HG03460 (cell line): ENCODE data around the gene DRD3.

ENCODE experiments used
- ATAC-seq: cut with Tn5 transposase; IDR thresholded peaks from one replicate; pipeline ENCODE4 v1.9.1; 2021; ENCODE audit not compliant: unreplicated experiment

Gene DRD3

DNA sequence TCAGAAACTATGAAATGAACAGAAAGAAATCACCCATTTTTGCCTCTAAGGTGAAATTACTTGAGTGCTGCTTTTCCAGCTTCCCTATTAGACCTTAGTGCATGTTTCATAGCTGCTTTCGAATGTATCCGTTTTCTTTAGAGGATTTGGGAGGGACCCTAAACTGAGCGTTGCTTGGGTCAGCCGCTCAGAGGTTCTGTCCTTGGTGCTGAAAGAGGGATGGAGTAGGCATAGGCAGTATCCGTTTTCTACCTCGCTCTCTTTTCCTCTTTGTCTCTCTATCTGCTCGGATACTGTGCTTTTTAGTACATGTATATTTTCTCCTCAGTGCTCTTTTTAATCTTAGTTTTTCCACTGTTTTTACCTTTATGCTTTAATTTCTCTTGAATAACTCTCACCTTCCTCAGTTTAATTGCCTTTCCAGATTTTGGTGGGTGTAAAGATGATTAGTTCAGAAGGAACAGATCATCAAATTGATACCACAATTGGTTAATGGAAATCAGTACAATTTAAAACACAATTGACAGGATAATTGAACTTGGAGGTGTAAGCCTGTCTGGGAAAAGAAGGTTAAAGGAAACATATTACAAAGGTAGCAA, at the start of gene DRD3:
Gene DRD3, minus strand, starts transcription at position 283 of the 599 bp plus-strand sequence. CDS start 7,060 bp downstream, outside the sequence.
- no peak for ATAC-seq

DNA sequence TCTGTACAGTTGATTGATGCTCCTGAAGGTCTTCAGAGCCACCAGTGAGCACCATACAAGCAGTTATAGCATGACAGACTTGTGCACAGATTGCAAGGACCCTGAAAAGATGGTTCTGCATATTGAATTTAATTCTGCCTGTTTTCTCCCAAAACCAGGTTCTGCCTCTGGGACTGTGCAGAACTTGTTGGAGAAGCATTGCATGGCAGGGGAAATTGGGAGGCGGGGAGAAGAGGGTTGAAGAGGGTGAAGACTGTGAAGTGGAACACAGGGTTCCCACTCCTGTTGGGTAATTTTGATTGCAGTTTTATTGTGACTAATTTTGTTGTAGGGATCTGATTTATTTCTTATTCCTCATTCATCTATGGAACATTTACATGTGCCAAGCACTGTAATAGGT, 48.2 kb upstream of the DRD3 start:
- no peak for ATAC-seq

DNA sequence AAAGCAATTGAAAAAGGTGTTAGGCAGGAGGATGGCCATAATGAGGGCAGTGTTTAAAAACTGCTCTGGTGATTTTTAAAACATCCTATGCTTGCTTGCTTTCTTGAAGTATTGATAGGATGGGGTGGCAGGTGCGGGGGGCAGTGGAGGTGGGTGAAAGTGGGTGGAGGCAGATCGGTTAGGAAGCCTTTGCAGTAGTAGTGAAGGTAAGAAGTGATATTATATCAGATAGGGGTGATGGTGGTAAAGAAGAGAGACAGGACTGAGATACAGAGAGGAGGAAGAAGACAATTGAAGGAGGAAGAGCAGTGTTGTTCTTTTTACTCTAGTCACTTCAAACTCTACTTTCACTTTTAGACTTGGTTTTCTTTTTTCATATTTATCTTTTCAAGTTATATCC, 47.5 kb upstream of the DRD3 start:
- no peak for ATAC-seq

DNA sequence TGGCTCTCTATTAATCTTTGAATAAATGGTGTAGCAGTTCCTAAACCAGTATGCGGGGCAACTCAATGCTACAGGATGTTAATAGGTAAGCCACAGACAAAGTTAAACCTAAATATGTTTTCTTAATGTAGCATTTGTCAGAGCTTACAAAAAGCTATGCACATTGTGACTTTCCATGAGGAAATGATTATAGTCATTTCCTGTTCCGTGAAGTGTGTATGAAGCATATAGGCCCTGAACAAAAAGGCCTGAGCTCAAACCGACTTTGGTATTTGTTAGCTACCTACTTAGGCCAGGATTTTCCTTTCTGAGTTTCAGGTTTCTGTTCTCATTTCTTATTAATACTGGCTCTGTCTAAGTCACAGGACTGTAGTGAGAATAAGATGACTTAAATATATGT, 44.3 kb upstream of the DRD3 start:
- ATAC-seq = peak; percentile 89

DNA sequence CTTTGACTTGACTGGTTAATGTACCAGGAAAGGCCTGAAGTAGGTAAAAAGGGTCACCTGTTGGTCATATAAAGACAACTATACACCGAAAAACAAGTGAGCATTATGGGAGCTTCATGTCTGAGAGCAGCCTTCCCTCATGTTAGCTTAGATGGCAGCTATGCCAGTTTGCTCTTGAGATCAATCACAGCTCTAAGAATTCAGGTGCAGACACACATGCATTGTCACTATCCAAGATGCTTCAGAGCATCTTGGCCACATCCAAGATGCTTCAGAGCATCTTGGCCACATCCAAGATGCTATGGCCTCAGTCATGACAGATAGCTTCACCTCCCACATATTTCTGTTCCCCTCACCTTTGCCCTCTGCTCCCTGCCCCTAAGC, 43.0 kb upstream of the DRD3 start:
- no peak for ATAC-seq

DNA sequence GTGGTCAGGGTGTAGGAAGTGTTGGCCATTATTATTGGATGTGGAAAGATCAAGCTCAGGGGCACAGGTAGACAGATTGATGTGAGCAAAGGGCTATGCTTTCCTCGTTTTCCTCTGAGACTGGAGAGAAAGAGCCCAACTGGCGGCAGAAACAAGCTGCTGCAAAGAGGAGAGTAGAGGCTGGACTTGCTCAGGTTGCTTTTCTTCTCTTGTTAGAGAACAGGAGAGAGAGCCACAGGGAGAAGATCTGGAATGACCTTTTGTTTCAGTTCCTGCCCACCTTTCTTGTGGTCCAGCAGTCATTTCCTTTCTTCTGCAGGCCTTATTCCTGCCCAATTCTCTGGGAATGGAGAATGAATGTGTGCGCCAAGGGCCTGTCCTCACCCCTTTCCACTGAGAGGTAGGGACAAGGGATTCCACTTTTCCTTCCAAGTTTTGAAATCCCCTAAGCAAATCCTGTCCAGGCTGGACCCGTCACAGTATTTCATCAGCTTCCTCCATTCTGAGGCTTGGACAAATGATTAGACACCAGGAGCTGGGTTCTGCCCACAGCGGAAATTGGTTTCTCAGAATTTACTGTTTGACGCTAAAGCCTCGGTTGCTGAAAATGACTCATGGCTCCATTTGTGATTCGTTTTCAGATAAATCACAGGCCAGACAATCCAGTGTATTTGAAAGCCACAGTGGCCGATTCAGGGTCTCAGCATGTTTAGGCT, 42.5 kb upstream of the DRD3 start:
- no peak for ATAC-seq

DNA sequence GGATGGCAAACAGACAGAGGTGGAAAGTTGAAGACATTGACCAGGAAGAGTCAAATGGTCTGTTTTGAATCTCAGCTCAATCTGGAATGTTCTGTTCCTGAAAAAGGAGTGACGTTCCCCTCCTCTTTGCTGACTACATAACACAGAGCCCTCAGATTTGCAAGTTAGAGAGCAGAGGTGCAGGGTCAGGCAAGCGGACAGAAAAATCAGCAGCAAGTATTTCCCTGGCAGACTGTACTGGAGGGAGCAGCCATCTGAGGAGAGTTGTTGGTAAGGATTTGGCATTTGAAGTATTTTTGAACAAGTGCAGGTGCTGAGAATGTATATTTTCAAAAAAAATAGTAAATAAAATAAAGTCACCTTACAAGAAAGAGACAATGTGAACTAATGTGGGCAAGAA, 40.9 kb upstream of the DRD3 start:
- ATAC-seq = no peak

DNA sequence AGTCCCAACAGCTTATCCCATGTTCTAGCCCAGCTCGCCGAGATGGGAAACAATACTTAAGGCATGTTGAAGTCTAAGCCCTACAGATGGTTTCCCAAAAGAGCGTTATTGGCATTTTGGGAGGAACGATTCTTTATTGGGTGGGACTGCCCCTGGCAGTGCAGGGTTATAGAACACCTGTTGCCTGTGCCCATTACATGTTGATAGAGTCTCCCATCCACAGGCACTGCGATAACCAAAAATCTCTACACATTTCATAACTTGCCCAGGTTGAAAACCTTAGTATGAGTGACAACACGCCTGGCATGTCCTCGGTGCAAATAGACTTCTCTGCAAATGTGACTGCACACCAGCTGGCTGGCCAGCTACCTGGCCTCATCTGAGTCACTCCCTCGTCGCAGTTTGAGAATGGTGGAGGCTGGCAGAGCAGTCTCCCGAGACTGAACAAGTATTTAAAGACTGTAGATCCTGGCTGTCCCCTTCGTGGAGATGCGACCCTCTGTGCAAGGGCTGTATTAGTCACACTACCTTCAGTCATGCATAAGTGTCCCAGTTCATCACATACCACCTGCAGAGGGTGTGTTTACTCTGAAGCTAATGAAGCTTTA, 39.8 kb upstream of the DRD3 start:
- no peak for ATAC-seq

DNA sequence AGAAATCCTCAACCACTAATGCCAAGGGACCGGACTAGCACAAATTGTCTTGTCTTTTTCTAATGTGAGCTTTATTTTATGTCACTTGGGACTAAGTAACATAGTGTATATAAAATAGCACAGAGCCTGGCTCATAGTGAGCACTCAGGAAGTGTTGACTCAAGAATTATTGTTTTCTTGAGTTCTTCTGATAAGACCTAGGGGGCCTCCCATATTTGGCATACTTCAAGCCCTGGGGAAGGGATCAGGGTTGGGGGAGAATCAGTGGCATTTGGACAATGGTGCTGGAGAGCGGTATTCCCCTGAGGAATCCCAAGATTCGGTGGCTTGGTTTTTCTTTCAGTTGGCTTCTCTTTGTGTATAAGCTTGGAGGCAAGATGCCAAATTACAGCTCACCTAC, 39.2 kb upstream of the DRD3 start:
- ATAC-seq = no peak

DNA sequence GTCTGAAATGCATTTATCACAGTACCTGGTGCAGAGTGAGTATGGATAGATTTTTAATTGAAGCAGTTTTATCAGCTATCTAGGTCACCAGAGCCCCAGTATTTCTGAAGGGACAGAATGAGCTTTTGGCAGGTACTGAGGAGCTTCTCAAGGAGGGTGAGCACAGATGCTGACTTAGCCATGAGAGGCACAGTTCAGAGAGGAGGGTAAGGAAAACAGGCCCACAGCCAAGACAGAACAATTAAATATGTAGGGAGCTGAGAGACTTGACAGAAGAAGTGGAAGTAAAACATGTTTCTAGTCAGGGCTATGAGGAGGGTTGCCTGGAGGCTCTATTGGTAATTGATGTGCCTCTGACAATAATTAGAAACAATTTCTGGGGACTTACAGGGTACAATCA, 38.4 kb upstream of the DRD3 start:
- no peak for ATAC-seq

DNA sequence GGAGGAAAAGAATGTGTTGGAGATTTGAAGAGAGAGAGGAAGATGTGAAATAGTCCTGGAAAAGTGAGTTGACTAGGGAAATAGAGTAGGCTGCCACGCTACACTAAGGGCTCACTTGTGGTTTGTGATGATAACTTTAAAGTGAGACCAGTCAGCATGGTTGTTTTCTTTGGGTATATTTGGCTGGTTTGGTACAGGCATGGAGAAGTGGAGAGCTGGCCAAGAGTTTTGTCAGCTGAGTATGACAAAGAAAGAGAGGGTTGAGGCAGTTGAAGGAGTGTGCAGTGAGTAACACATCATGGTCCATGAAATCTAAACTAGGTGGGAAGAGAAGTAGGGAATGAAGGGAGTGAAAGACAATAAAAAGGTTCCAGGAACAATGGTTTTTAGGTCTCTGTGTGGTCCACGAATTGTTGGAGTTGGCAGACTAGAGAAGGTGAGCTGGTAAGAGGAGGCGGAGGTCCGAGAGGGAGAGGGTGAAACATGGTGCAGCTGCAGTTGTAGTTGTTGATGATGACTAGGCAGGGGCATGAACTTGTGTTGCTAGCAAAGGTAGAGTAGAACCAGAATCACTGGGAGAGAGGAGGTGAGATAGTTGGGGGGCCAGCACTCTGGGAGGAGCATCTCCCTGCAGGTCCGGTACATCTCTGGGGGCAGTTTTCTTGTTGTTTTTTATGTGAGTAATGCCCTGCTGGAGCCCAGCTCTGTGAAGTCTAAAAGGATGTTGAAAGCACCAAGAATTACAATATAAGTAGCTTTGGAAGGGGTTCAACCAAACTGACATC, 37.5 kb upstream of the DRD3 start:
- no peak for ATAC-seq

DNA sequence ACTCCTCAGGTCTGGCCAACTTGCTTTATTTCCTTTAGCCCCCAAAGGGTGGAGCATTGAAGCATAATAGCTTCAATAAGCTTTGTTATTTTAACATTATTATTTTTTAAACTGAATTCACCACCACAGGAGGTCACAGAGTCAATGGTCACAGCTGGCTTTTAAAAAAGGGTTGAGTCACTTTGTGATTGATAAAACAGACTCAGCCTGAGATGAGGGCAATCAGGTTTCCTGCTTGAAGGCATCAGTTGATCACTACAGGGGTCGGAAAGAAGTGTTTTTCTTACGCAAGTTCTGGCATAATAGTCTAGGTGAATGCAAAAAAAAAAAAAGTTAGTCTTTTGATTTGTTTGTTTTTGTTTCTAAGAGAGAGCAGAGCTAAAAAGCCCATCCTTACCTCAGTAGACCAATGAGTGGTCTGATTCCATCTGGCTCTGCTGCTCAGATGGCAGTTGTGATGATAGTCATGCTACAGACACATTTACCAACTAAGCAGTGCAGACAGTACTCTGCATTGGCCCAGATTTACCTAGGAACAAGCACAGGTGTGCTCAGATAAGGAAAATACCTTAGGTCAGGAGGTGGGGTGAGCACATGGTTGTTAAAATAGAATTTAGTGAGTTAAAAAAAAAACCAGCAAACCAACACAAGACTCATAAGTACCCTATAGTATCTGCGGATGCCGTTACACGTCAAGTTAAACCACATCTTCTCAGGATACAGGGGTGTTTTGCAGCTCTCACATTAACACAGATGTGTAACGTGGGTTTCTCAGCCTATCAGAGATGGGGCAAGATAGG, 35.9 kb upstream of the DRD3 start:
- ATAC-seq = no peak

DNA sequence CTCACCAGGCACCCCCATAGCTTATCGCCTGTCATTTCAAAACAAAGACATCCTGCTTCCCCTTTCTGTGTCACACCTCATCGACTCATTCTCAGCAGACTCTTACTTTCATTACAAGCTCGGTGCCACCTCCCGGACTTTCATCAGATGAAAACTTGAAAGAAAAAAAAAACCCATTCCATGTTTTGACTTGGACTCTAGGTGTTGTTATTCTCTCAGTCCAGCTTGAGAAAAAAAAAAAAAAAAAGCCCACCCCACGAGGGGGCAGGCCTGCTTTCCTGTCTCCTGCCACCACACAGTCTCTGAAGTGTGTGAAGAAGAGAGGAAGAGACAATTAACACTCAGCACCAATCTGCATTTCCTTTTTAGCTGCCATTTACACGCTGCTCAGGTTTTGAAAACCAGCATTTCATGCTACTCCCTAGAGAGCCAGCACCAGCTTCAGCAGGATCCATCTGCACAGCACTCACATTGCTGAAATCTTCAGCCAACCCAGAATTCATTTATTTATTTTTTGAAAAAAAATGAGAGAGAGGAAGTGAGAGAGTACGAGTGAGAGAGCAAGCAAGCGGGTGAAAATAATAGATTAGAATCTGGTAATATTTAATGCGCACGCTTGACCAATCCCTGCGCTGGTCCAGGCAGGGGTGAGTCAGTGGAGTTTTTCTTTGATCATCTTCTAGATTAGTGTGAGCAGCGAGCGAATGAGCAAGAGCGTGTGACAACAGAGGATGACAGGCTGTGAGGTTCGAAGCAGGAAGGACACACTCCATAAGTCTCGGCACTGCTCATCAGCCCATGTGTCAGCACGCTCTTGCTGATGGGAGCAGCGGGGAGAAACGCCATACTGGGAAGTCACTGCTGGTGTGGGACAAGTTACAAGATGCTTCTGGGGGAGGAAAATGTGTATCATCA, 35.0 kb upstream of the DRD3 start:
- peak; percentile 81 for ATAC-seq

DNA sequence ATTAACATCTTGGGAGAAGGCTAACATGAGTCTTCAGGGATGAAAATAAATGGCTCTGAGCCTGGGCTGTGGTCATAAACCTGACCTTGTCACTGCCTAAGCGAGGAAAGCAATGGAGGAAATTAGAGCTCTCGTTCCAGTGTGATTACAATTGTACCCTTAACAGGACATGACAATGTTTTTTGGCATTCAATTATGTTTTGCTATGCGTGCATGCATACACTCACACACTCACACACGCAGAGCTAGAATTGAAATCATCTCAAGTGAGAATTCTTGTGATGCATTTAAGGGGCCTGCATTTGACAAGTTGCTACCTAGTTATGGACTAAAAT, 34.4 kb upstream of the DRD3 start:
- ATAC-seq = peak; percentile 9

DNA sequence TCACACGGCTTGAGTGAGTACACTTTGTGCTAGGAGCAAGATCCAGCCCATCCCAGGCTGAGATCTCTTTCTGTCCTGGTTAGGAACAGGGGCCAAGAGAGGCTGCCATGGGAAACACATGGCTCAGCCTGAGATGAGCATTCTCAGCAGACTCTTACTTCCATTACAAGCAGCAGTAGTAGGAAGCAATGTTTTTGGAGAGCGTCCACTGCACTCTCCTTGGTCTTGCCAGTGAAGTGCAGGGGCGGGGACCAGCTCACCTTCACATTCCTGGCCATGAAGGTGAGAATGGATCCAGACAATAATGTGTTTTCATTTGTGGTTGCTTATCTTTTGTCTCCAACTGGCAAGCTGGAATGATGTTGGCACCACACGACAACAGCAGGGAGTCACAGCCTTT, 33.8 kb upstream of the DRD3 start:
- no peak for ATAC-seq

DNA sequence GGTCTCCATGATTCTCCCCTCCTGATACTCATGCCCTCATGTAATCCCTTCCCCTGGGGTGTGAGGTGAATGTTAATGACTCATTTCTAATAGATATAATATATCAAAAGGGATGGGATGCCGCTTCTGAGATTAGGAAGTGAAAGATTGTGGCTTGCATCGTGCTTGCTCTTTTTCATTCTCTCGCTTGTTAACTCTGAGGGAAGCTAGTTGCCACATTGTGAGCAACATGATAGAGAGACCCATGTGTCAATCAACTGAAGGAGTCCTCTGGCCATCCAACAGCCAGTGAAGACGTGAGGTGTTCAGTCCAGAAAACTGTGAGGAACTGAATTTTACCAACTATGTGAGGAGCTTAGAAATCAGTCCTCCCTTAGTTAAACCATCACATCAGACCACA, 28.9 kb upstream of the DRD3 start:
- ATAC-seq = peak; percentile 94

DNA sequence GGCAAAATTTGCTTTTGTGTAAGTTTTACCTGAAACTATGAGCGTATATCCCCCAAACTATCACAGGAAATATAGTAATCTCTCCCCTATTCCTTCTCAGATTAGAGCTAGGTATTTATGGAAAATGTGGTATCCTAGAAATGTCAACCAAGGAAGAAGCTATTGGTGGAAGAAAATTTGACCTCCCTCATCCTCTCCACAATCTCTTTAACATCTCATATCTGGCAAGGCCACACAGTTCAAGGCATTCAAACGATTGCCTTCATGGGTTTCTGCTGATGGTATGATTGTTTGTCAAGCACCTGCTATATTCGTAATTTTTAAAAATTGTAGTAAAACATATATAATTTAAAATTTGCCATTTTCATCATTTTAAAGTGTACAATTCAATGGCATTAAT, 27.5 kb upstream of the DRD3 start:
- ATAC-seq = no peak

DNA sequence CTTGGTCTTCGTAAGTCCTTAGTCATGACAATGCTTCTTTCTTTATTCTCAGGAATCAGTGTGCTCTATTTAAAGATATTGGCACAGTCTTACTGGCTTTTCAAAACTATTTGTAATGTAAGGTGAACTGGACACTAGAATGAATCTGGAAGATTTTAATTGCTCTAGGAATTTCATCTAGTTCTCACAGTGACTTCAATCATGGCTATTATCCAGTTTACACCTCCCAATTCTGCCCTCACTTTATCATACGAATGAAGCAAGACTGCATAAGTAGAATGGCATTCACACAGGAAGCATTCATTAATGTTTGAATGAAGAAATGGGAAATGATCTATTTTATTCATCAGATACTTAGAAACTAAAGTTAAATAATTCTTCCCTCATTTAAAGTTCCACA, 26.7 kb upstream of the DRD3 start:
- ATAC-seq = no peak

DNA sequence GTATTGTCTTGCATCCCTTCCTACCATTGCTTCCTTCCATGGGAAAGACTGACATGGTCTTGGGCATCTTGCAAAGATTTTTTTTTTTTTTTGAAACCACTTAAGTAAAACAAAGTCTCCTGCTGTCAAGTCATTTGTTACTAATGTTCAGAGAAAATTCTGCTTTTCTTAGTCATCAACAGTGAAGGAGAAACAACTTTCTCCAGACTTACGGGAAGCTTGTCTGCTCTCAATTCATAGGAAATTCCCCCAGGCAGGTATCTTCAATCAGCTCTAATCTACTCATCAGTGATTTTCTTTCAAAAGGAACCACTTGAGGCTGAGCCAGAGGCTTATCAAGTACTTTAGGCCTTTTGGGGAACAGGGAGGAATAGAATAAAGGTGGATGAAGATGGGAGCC, 15.9 kb upstream of the DRD3 start:
- no peak for ATAC-seq

DNA sequence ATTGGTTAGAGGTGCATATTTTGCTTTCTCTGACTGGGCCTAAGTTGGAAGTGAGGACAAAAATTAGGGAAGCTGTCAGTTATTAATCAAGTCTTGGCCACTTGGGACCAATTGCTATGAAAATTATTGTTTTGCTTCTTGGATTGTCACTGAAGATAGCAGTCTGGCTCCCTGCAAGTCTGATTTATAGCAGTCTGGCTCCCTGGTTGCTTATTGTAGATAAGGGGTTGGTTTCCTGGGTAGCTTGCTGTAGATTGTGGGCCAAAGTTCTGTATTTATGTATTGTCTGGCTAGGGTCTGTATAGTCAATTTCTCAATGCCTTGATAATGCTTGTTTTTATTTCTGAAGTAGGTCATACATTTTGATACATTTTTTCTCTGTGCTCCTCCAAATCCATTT, 13.3 kb upstream of the DRD3 start:
- no peak for ATAC-seq
